GM11168 (cell line): Measurements from ENCODE around the gene STYXL1.
"Not testable (repeated sequence)": the region's sequence is repeated elsewhere in the genome, so short reads cannot be mapped to it uniquely, and the experiment has no call there.

ENCODE experiments used
- in situ Hi-C: fragments of 300-500 bp; cut with MboI; formaldehyde crosslinking; loops from one replicate; pipeline ENCODE4 v1.12.0; 2022; ENCODE audit warnings: low sequenced_read_pairs; ENCODE audit not compliant: unreplicated experiment

The STYXL1 gene, protein sequence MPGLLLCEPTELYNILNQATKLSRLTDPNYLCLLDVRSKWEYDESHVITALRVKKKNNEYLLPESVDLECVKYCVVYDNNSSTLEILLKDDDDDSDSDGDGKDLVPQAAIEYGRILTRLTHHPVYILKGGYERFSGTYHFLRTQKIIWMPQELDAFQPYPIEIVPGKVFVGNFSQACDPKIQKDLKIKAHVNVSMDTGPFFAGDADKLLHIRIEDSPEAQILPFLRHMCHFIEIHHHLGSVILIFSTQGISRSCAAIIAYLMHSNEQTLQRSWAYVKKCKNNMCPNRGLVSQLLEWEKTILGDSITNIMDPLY

DNA sequence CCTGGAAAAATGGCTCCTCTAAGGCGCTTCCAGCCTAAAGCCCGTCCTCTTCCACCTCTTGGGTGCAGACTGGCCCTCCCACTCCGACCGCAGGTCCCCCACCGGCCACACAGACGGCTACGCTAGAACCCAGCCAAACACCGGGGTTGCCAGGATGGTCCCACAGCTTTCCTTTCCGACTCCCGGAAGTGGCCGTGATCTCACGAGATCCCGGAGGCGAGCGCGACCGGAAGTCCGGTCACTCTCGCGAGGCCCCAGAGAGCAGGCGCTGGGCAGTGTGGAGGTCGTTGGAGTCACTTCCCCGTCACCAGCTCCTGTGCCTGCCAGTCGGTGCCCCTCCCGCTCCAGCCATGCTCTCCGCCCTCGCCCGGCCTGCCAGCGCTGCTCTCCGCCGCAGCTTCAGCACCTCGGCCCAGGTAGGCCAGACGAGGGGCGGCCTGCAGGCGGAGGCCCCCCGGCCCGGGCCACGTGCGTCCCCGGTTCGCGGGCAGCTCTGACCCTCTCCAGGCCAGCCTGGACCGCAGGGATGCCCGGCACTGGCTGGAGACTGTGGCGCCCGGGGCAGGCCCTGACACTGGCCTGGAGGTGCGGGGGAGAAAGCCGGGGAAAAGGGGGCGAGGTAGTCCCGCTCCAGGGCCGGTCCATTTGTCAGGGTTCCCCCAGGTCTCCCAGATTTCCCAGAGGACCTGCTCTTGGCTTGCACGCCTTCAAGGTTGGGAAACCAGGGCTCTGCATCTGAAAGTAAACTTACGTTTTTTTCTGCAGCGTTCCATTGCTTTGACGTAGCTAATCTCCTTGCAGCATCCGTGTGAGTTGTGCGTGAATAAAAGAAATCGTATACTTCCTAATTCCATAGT, at the start of gene STYXL1, which contains the start of gene MDH2:
STYXL1 (minus strand) TSS at position 190 of the 857 bp plus-strand sequence. CDS start 17,477 bp downstream, outside the sequence.
MDH2 (plus strand) TSS at position 296 of the 857 bp plus-strand sequence; CDS start at position 351, 55 bp downstream.
- in situ Hi-C loops = no loop called here

DNA sequence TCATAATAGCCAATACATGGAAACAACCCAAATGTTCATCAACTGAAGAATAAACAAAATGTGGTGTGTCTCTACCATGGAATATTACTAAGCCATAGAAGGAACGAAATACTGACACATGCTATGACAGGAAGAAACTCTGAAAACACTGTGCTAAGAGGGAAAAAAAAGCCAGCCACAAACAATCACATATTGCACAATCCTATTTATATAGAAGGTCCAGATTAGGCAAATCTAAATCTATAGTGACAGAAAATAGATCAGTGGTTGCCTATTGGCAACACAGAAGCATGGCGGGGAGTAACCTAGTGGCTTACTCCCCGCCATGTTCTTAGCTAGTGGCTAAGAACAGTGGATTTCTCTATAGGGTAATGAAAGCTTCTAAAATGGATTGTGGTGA, 48.1 kb upstream of the STYXL1 start:
- in situ Hi-C loops = no loop called here

DNA sequence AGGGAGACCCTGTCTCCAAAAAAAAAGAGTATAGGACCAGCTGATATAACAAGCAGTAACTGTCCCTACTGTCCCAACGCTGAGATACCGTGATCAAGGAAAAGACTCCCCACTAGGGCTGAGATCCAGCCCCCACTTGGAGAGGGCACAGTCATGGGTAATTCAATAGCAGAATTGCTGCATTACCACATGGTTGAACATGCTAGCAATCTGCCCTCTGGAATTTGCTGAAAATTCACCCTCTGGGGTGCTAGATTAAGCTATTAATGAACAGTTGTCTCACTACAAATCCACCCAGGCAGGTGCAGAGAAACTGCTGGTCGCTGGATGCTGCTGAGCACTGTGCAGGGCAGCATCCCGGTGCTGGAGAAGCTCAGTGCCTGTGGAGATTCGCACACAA, 46.5 kb upstream of the STYXL1 start:
- in situ Hi-C loops = not testable (repeated sequence)

DNA sequence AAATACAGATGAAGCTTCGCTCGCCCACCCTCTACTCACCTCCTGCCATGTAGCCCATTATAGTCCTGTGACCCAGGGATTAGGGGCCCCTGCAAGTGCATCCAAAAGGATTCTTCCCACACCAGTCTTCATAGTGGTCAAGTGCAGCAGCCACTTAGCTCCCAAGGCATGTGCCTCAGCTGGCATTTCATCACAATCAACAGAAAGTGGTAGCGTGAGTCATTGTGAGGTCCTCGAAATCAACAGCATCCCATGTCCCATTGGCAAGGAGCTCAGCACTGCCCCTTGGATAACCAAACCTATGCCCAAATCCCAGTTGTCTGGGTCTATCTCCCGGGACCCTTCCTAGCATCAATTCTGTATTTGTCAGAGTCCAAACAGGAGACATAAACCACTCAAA, 45.7 kb upstream of the STYXL1 start:
- in situ Hi-C loops = not testable (repeated sequence)

DNA sequence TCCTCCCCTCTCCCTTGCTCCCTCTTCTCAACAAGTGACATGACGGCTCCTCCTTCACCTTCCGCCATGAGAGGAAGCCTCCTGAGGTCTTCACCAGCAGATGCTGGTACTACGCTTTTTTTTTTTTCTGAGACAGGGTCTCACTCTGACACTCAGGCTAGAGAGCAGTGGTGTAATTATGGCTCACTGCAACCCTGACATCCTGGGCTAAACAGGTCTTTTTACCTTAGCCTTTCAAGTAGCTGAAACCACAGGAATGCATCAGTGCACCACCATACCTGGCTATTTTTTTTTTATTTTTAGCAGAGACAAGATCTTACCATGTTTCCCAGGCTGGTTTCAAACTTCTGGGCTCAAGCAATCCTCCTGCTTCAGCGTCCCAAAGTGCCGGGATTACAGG, 43.7 kb upstream of the STYXL1 start:
- in situ Hi-C loops = no loop called here

DNA sequence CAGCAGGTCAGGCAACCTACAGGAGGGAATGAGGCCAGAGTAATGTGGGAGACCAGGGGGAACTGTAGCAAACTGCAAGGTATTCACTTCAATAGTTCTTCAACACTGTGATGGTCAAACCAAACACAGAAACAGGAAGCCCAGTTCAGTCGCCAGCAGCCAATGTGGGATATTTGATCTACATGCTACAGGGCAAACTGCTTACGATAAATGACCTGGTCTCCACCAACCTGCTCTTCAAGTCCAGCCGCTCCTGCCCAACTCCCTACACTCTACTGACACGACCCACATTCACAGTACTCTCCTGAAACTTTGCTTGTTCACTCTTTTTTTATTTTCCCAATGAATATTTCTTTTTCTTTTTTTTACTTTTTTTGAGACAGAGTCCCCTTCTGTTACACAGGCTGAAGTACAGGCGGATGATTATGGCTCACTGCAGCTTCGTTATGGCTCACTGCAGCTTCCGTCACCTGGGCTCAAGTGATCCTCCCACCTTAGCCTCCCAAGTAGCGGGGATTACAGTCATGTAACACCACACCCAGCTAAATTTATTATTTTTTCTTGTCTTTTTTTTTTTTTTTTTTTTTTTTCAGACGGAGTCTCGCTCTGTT, 42.2 kb upstream of the STYXL1 start:
- in situ Hi-C loops = no loop called here

DNA sequence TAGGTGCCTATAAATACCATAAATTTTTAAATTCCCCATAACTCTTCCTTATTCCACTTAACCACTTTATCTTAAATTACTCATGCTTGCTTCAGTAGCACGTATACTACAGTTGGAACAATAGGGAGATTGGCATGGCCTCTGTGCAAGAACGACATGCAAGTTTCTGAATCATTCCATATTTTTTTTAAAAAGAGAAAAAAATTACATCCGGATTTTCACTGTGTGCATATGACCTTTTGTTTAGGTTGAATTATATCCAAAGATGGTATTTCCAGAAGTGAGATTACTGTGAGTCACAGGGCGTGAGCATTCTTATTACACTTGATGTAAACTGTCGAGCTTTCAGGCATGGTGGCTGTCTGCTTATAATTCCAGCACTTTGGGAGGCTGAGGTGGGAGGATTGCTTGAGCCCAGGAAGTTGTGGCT, 39.6 kb upstream of the STYXL1 start:
- in situ Hi-C loops = not testable (repeated sequence)

DNA sequence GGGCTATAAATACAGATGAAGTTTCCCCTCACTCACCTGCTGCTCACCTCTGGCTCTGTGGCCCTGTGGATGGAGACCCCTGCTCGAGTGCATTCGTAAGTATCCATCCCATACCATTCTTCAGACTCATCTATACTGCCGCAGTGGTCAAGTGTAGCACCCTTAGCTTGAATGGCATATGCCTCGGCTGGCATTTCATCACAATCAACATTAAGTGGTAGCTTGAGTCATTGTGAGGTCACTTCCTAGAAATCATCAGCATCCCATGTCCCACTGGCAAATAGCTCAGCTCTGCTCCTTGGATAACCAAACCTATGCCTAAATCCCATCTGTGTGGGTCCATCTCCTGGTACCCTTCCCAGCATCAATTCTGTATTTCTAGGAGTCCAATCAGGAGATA, 38.3 kb upstream of the STYXL1 start:
- in situ Hi-C loops = no loop called here

DNA sequence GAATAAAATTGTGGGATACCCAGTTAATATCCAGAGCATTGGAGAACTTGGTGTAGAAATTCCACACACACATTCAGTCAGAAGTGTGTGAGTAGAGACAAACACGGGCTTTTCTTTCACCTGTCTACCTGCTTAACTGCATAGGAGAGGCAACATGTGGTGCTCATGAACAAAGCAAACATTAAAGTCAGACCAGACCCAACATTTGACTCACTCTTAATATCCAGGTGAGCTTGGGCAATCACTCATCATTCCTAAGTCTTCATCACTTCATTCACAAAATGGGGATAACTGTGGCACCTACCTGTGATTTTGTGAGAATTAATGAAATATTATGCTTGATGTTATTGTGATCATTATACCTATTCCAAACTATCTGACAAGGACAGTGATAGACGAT, 36.3 kb upstream of the STYXL1 start:
- in situ Hi-C loops = not testable (repeated sequence)

DNA sequence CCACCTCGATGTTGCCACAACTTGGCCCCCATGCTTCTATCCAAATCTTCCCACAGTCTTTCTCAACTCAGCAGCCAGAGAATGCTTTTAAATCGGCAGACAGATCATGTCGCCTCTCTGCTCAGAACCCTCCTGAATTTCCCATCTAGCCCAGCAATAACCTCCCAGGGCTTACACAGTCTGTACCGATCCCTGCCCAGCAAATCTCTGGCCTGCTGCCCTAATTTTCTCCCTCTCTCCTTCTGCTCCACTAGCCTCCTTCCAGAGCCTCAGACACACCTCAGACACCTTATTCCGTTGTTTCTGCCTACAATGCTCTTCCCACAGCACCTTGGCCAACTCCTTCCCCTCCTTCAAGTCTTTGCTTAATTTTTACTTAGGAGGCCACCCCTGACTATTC, 32.4 kb upstream of the STYXL1 start:
- in situ Hi-C loops = no loop called here

DNA sequence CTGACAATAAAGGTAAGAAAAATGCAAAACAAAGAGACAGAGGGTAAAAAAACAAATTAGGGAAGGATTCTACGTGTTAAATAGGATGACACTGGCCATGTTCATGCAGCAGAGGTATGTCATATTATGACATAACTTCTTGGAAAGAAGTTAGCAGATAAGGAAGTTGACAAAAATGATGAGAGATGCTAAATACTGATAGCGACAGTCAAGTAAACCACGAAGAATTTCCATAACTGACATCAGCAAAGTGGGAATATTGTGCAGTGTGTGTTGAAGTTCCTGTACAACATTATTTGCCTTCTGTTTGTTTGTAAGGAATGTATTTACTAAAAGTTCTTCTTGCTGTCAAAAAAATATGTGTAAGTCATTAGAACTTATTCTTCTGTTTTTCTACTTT, 29.6 kb upstream of the STYXL1 start:
- in situ Hi-C loops = no loop called here

DNA sequence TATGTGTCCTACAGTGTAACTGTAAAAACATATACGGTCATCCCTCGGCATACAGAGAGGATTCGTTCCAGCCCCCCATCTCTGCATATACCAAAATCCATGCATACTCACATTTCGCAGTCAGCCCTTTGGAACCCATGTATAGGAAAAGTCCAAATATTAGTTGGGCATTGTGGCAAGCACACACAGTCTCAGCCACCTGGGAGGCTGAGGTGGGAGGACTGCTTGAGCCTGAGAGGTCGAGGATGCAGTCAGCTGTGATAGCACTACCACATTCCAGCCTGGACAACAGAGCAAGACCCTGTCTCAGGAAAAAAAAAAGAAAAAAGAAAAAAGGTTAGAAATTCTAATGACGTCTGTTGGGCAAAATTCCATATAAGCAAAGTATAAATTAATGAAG, 29.2 kb upstream of the STYXL1 start:
- in situ Hi-C loops = no loop called here

DNA sequence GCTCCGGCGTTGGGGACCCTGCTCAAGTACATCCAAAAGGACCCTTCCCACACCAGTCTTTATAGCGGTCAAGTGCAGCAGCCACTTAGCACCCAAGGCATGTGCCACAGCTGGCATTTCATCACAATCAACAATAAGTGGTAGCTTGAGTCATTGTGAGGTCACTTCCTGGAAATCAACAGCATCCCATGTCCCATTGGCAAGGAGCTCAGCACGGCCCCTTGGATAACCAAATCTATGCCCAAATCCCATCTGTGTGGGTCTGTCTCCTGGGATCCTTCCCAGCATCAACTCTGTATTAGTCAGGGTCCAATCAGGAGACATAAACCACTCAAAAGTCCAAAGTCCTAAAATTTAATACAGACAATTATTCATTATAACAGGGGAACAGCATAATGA, 27.2 kb upstream of the STYXL1 start:
- in situ Hi-C loops = no loop called here

DNA sequence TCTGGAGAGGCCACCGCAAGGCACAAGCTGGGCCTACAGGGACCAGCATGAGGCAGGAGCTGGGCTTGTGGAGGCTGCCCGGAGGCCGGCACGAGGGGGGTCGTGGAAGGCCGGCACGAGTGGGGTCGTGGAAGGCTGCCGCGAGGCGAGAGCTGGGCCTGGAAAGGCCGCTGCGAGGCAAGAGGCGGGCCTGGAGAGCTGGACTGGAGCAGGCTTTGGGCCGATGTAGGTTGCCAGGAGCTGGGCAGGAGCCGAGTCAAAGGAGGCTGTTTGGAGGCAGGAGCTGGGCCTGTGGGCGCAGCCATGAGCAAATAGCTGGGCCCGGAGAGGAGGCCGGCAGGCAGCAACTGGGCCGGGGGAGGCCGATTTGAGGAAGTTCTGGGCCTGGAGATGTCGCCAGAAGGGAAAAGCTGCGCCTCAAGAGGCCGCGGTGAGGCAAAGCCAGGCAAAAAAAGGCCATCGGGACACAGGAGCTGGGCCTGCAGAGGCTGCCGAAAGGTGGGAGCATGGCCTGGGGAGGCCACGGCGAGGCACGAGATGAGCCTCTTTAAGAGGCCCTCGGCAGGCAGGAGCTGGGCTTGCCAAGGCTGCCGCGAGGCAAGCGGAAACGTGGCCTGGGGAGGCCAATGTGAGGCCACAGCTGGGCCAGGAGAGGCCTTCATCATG, 26.6 kb upstream of the STYXL1 start:
- in situ Hi-C loops = no loop called here

DNA sequence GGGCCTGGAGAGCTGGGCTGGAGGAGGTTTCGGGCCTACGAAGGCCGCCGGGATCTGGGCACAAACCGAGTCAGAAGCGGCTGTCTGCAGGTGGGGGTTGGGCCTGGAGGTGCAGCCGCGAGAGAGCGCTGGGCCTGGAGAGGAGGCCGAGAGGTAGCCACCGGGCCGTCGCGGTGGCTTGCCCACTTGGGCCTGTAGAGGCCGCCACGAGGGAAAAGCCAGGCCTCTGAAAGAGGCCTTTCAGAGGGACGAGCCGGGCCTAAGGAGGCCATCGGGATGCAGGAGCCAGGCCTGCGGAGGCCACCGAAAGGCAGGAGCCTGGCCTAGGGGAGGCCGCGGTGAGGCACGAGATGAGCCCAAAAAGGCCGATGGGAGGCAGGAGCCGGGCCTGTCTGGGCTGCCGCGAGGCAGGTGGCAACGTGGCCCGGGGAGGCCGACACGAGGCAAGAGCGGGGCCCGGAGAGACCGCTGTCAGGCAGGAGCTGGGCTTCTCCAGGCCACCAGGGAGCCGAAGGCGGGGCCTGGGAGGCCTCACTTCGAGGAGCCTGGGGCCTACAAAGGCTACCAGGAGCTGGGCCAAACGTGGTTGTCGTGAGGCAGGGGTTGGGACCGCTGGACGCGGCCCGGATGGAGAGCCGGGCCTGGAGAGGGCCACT, 25.7 kb upstream of the STYXL1 start:
- in situ Hi-C loops = no loop called here

DNA sequence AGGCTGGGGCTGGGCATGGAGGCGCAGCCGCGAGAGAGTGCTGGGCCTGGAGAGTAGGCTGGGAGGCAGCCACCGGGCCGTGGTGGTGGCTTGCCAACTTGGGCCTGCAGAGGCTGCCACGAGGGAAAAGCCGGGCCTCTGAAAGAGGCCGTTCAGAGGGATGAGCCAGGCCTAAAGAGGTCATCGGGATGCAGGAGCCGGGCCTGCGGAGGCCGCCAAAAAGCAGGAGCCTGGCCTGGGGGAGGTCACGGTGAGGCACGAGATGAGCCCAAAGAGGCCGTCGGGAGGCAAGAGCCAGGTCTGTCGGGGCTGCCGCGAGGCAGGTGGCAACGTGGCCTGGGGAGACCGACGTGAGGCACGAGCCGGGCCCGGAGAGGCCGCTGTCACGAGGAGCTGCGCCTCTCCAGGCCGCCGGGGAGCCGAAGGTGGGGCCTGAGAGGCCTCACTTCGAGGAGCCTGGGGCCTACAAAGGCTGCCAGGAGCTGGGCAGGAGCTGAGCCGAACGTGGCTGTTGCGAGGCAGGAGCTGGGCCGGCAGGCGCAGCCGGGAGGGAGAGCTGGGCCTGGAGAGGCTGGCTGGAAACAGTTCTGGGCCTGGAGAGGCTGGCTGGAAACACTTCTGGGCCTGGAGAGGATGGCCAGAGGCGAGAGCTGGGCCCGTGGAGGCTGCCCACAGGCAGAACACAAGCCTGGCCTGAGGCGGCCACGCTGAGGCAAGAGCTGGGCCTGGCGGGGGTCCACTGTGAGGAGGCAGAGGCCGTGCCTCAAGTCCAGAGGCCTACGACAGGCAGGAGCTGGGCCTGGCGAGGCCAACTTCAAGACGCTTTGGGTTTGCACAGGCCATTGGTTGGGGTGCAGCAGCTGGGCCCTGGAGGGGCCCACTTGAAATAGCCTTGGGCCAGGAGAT, 24.7 kb upstream of the STYXL1 start:
- in situ Hi-C loops = no loop called here

DNA sequence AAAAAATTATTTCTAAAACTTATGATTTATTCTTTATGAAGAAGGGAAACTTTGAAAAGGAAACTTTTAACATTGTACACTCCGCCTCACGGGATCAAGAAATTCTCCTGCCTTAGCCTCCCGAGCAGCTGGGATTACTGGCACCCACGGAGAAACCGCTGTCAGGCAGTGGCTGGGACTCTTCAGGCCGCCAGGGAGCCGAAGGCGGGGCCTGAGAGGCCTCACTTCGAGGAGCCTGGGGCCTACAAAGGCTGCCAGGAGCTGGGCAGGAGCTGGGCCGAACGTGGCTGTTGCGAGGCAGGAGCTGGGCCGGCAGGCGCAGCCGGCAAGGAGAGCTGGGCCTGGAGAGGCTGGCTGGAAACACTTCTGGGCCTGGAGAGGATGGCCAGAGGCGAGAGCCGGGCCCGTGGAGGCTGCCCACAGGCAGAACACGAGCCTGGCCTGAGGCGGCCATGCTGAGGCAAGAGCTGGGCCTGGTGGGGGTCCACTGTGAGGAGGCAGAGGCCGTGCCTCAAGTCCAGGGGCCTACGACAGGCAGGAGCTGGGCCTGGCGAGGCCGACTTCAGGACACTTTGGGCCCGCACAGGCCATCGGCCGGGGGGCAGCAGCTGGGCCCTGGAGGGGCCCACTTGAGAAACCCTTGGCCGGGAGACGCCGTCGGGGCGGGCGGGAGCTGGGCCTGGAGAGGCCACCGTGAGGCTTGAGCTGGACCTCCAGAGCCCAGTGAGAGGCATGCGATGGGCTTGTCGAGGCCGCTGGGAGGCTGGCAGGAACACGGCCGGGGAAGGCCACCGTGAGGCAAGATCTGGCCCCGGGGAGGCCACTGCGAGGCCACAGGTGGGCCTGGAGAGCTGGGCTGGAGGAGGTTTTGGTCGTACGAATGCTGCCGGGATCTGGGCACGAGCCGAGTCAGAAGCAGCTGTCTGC, 23.8 kb upstream of the STYXL1 start:
- in situ Hi-C loops = no loop called here

DNA sequence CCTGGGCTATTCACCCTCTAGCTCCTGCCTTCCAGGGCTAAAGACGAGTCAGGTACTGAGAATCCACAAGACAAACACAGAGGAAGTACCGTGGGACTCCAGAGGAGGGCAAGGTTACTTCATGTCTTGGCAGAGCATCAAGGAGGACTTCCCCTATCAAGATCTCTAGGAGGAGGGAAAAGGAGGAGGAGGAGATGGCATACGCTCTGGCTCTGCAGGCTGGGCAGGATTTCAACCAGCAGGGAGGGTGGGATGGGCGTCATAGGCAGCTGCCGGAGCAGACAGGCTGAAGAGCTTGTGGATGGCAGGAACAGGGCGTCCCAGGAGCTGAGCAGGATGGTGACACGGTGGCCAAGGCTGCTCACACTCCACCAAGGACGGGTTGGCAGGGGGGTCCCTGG, 21.4 kb upstream of the STYXL1 start:
- in situ Hi-C loops = no loop called here
